ENCODE results near the gene R3HDM2. TPM values are rescaled to one million over a fixed set of nuclear protein-coding genes. Genes with fewer than 3 reads are reported as not detected.

Gene R3HDM2
- 10 to 100 TPM; 41.9 to 60.7 TPM for total RNA-seq
- 10 to 100 TPM; 18.1 to 19.4 TPM for polyA plus RNA-seq
- long read RNA-seq, donor 1, full-length matches to known transcripts = 1 of 6 reads
- long read RNA-seq, donor 1, partial matches to known transcripts = 5 of 6 reads
- long read RNA-seq, donor 1, other reads (novel, unspliced or antisense) = 0 of 6 reads
- long read RNA-seq, donor 2, partial matches to known transcripts = 0 of 1 reads
- long read RNA-seq, donor 2, other reads (novel, unspliced or antisense) = 0 of 1 reads
- long read RNA-seq, donor 3 = 0 reads
- long read RNA-seq, donor 4 = 0 reads
- long read RNA-seq, donor 5 = 0 reads

GRCh38 chr12:57430931-57431566 lies at the start of gene R3HDM2:
TSS of gene R3HDM2 (minus strand) at chr12:57431043. CDS start at chr12:57310428, 120,615 bp downstream.
- peak; percentile 95 for ATAC-seq (ENCODE audit: insufficient read depth, low FRiP score)
- Histone ChIP-seq H3K9ac (ENCODE audit: insufficient read depth in 1 of 2, low read length in 2 of 2) (peak within 1 kb of the TSS; percentile 68 to 92), H3K27ac (ENCODE audit: low read depth in 1 of 2, low read length in 1 of 2) (peak within 1 kb of the TSS; percentile 87 to 91), H3K9me3 (ENCODE audit: control insufficient read depth in 4 of 4, insufficient read depth in 3 of 4, low read length in 3 of 4) (no peaks in the 10 kb centered on the region), H3K27me3 (ENCODE audit: control insufficient read depth in 3 of 3, insufficient read depth in 3 of 3, low read length in 2 of 3) (no peaks in the 10 kb centered on the region), H3K36me3 (ENCODE audit: control insufficient read depth in 4 of 4, insufficient read depth in 4 of 4, low read length in 4 of 4) (no peaks in the 10 kb centered on the region), H3K4me1 (ENCODE audit: control insufficient read depth in 5 of 5, insufficient read depth in 5 of 5, low read length in 5 of 5) (peaks cover 2 to 17% (median 5%) of the 10 kb centered on the region in 5 donors), H3K4me3 (peak within 1 kb of the TSS; percentile 69)
- TF ChIP-seq CTCF (IDR thresholded peaks at IDR 0.05; ENCODE audit: control extremely low read depth, extremely low read depth) = no peak
- peak; percentile 98 to 99 (median 98) for DNase-seq
- 2% methylated on average over 37 to 41 of the region's 41 CpGs for WGBS, 2 donors

- peak within 1 kb of the TSS in 1 of 2 donors; percentile 68 for H3K27ac ChIP-seq (ENCODE audit: low read depth in 1 of 2, low read length in 1 of 2)
- no peak for ATAC-seq (ENCODE audit: insufficient read depth, low FRiP score)
- H3K4me3 ChIP-seq = no peak within 1 kb of the TSS
- H3K9me3 ChIP-seq (ENCODE audit: control insufficient read depth in 4 of 4, insufficient read depth in 3 of 4, low read length in 3 of 4) = no peaks in the 10 kb centered on the region
- peaks cover 0 to 42% (median 30%) of the 10 kb centered on the region in 3 donors for H3K27me3 ChIP-seq (ENCODE audit: control insufficient read depth in 3 of 3, insufficient read depth in 3 of 3, low read length in 2 of 3)
- H3K9ac ChIP-seq (ENCODE audit: insufficient read depth in 1 of 2, low read length in 2 of 2) = no peak within 1 kb of the TSS
- TF ChIP-seq CTCF (IDR thresholded peaks at IDR 0.05; ENCODE audit: control extremely low read depth, extremely low read depth) = no peak
- 34 to 54% methylated on average over 6 of the region's 6 CpGs for WGBS, 2 donors
- no peak for DNase-seq
- H3K36me3 ChIP-seq (ENCODE audit: control insufficient read depth in 4 of 4, insufficient read depth in 4 of 4, low read length in 4 of 4) = no peaks in the 10 kb centered on the region
- peaks cover 0 to 17% (median 0%) of the 10 kb centered on the region in 5 donors for H3K4me1 ChIP-seq (ENCODE audit: control insufficient read depth in 5 of 5, insufficient read depth in 5 of 5, low read length in 5 of 5)
These were observed 48.7 kb upstream of the R3HDM2 start, which contains the start of gene ARHGAP9 for GRCh38 chr12:57479376-57480115. TSS of gene ARHGAP9 (minus strand) at chr12:57479866. CDS start at chr12:57479406, 460 bp downstream.

- no peak for TF ChIP-seq CTCF (IDR thresholded peaks at IDR 0.05; ENCODE audit: control extremely low read depth, extremely low read depth)
- peak overlapping the region in 1 of 2 donors; percentile 68 for H3K27ac ChIP-seq (ENCODE audit: low read depth in 1 of 2, low read length in 1 of 2)
- no peak overlapping the region for H3K4me3 ChIP-seq
- WGBS, 2 donors = 75 to 87% methylated on average over 10 of the region's 10 CpGs
- H3K27me3 ChIP-seq (ENCODE audit: control insufficient read depth in 3 of 3, insufficient read depth in 3 of 3, low read length in 2 of 3) = peaks cover 0 to 43% (median 36%) of the 10 kb centered on the region in 3 donors
- ATAC-seq (ENCODE audit: insufficient read depth, low FRiP score) (no peak), DNase-seq (no peak)
- no peak overlapping the region for H3K9ac ChIP-seq (ENCODE audit: insufficient read depth in 1 of 2, low read length in 2 of 2)
- no peaks in the 10 kb centered on the region for H3K36me3 ChIP-seq (ENCODE audit: control insufficient read depth in 4 of 4, insufficient read depth in 4 of 4, low read length in 4 of 4)
- no peaks in the 10 kb centered on the region for H3K9me3 ChIP-seq (ENCODE audit: control insufficient read depth in 4 of 4, insufficient read depth in 3 of 4, low read length in 3 of 4)
- peaks cover 0 to 17% (median 0%) of the 10 kb centered on the region in 5 donors for H3K4me1 ChIP-seq (ENCODE audit: control insufficient read depth in 5 of 5, insufficient read depth in 5 of 5, low read length in 5 of 5)
These were observed 48.2 kb upstream of the R3HDM2 start for GRCh38 chr12:57479043-57479375.

Data from lung (tissue), 16 donors.